HCT116 (cell line): ENCODE measurements around the gene AHSA1. TPM values are rescaled to one million over a fixed set of nuclear protein-coding genes. Genes with fewer than 3 reads are reported as not detected.
A peak's percentile ranks its signal among the peaks of the same experiment; 100 is the strongest.

ENCODE experiments used
- ATAC-seq: fragments of 200-7000 bp; cut with Tn5 transposase; 2 replicates; pipeline ENCODE4 v1.9.1; 2020; ENCODE audit warnings: mild to moderate bottlenecking, moderate library complexity
- BruUV-seq: library from RNA; stranded (reverse); fragments of 400-500 nt; replicated peaks from 2 replicates; lab custom pipeline; 2021; lab: Mats Ljungman, UMichigan
- CTCF ChIA-PET: fragments of 300-600 bp; sonication (Branson Sonifier 250); formaldehyde crosslinking; loops from one replicate; lab custom pipeline; 2021; ENCODE audit warnings: antibody characterized with exemption; lab: Charles Lee
- POLR2A ChIA-PET: fragments of 300-600, 350-600 bp; sonication (Branson Sonifier 250); formaldehyde crosslinking; loops from one replicate; lab custom pipeline; 2021; ENCODE audit warnings: antibody characterized with exemption; lab: Charles Lee
- RAD21 ChIA-PET, 2 experiments: fragments of 300-600 bp; sonication (Branson Sonifier 250); formaldehyde crosslinking; loops; one replicate each; lab custom pipeline; 2023; ENCODE audit warnings: low total read pairs in 2 of 2; ENCODE audit not compliant: uncharacterized antibody in 2 of 2, unreplicated experiment in 2 of 2, low non-redundant PET in 1 of 2; lab: Charles Lee
- DNase-seq: peaks from one replicate; pipeline ENCODE4 v3.0.0-alpha.2; 2010; ENCODE audit warnings: low read depth, low spot score
- H2AFZ ChIP-seq: fragments of 200-600 bp; shearing (Covaris generic), sonication (generic); 2 replicates; pipeline ENCODE4 v1.6.1; 2017; ENCODE audit warnings: low read depth, mixed run types, mixed read lengths, antibody characterized with exemption, low read length; ENCODE audit not compliant: poor library complexity, severe bottlenecking
- H3K27ac ChIP-seq: 2 replicates; pipeline ENCODE4 v1.5.1; 2012; ENCODE audit warnings: low read depth, low read length
- H3K27me3 ChIP-seq: fragments of 200-600 bp; sonication (generic); 2 replicates; pipeline ENCODE4 v1.6.1; 2016; ENCODE audit warnings: mixed run types, low read length, mixed read lengths; ENCODE audit not compliant: insufficient read depth
- H3K36me3 ChIP-seq, 2 experiments: fragments of 200-500 bp in 1 of 2; fragments of 200-600 bp in 1 of 2; sonication (Bioruptor generic) in 1 of 2; sonication (generic) in 1 of 2; 2 replicates each; pipeline versions ENCODE4 v1.5.1 to v1.6.1; 2014 to 2016; ENCODE audit warnings: low read length in 2 of 2, inconsistent platforms in 1 of 2, mixed read lengths in 1 of 2, mixed run types in 1 of 2; ENCODE audit not compliant: insufficient read depth in 2 of 2, control insufficient read depth in 1 of 2
- H3K4me1 ChIP-seq, 2 experiments: fragments of 200-600 bp in 1 of 2; sonication (generic) in 1 of 2; 2 replicates each; pipeline versions ENCODE4 v1.5.1 to v1.6.1; 2012 to 2017; ENCODE audit warnings: low read length in 2 of 2, inconsistent platforms in 1 of 2, mild to moderate bottlenecking in 1 of 2, mixed read lengths in 1 of 2, mixed run types in 1 of 2, moderate library complexity in 1 of 2; ENCODE audit not compliant: insufficient read depth in 2 of 2, control insufficient read depth in 1 of 2
- H3K4me2 ChIP-seq: fragments of 200-600 bp; sonication (generic); 2 replicates; pipeline ENCODE4 v1.6.1; 2017; ENCODE audit warnings: mixed run types, low read length, mixed read lengths
- H3K4me3 ChIP-seq, 2 experiments: fragments of 200-600 bp in 1 of 2; sonication (generic) in 1 of 2; replicated peaks in 1 of 2; 2 replicates each; pipeline ENCODE4 v1.5.1; 2011 to 2016; ENCODE audit warnings: low read length in 2 of 2, control low read depth in 1 of 2, low read depth in 1 of 2, mild to moderate bottlenecking in 1 of 2, mixed read lengths in 1 of 2, mixed run types in 1 of 2
- H3K79me2 ChIP-seq: fragments of 200-600 bp; sonication (generic); 2 replicates; pipeline ENCODE4 v1.6.1; 2017; ENCODE audit warnings: mild to moderate bottlenecking, mixed run types, low read length, moderate library complexity, mixed read lengths; ENCODE audit not compliant: insufficient read depth
- H3K9ac ChIP-seq: fragments of 200-600 bp; sonication (generic); 2 replicates; pipeline ENCODE4 v1.6.1; 2016; ENCODE audit warnings: low read length, mixed read lengths
- H3K9me2 ChIP-seq: fragments of 200-600 bp; sonication (generic), shearing (Covaris generic); 2 replicates; pipeline ENCODE4 v1.6.1; 2017; ENCODE audit warnings: mixed run types, mild to moderate bottlenecking, moderate library complexity; ENCODE audit not compliant: insufficient read depth
- H3K9me3 ChIP-seq, 2 experiments: fragments of 200-500 bp in 1 of 2; fragments of 200-600 bp in 1 of 2; sonication (Bioruptor generic) in 1 of 2; sonication (generic) in 1 of 2; 2 replicates each; pipeline ENCODE4 v1.6.1; 2014 to 2017; ENCODE audit warnings: low read length in 2 of 2, mixed read lengths in 2 of 2, inconsistent platforms in 1 of 2, low read depth in 1 of 2, mild to moderate bottlenecking in 1 of 2, mixed run types in 1 of 2, moderate library complexity in 1 of 2; ENCODE audit not compliant: control insufficient read depth in 1 of 2, insufficient read depth in 1 of 2
- H4K20me1 ChIP-seq: fragments of 200-600 bp; sonication (generic), shearing (Covaris generic); 2 replicates; pipeline ENCODE4 v1.6.1; 2017; ENCODE audit warnings: mixed run types, mild to moderate bottlenecking, moderate library complexity; ENCODE audit not compliant: insufficient read depth
- CBX3 ChIP-seq: IDR thresholded peaks from 2 replicates; pipeline ENCODE4 v1.6.1; 2012; ENCODE audit warnings: low read depth
- CTCF ChIP-seq, 3 experiments: fragments of 200-600 bp in 1 of 3; sonication (generic) in 1 of 3; IDR thresholded peaks in 2 of 3; conservative IDR thresholded peaks in 1 of 3; 2 replicates each; pipeline ENCODE4 v1.5.1; 2012 to 2017; ENCODE audit warnings: low read depth in 2 of 3, low read length in 2 of 3, antibody characterized with exemption in 1 of 3, borderline replicate concordance in 1 of 3, control low read depth in 1 of 3, mild to moderate bottlenecking in 1 of 3, mixed read lengths in 1 of 3, mixed run types in 1 of 3, moderate library complexity in 1 of 3; ENCODE audit not compliant: insufficient read depth in 1 of 3
- ELF1 ChIP-seq: IDR thresholded peaks from 2 replicates; pipeline ENCODE4 v1.6.1; 2012; ENCODE audit warnings: low read depth, borderline replicate concordance
- EZH2phosphoT487 ChIP-seq: fragments of 200-600 bp; IDR thresholded peaks from 2 replicates; pipeline ENCODE4 v1.6.1; 2018; ENCODE audit warnings: antibody characterized with exemption, borderline replicate concordance
- JUND ChIP-seq: IDR thresholded peaks from 2 replicates; pipeline ENCODE4 v1.6.1; 2012
- MAX ChIP-seq: IDR thresholded peaks from 2 replicates; pipeline ENCODE4 v1.6.1; 2012
- POLR2A ChIP-seq: IDR thresholded peaks from 2 replicates; pipeline ENCODE4 v1.7.0; 2011; ENCODE audit warnings: borderline replicate concordance; ENCODE audit not compliant: insufficient read depth, insufficient read length; ENCODE audit errors: extremely low read depth
- POLR2AphosphoS5 ChIP-seq: IDR thresholded peaks from 2 replicates; pipeline ENCODE4 v1.6.1; 2011; ENCODE audit warnings: mild to moderate bottlenecking, low read depth, low read length, moderate library complexity
- RAD21 ChIP-seq: IDR thresholded peaks from 2 replicates; pipeline ENCODE4 v1.6.1; 2012; ENCODE audit warnings: low read depth, mild to moderate bottlenecking
- SP1 ChIP-seq: IDR thresholded peaks from 2 replicates; pipeline ENCODE4 v1.6.1; 2012; ENCODE audit warnings: low read depth
- TCF7L2 ChIP-seq: IDR thresholded peaks from 2 replicates; pipeline ENCODE4 v1.7.0; 2011; ENCODE audit warnings: borderline replicate concordance, inconsistent platforms; ENCODE audit not compliant: insufficient read depth, insufficient read length; ENCODE audit errors: extremely low read depth
- YY1 ChIP-seq: IDR thresholded peaks from 2 replicates; pipeline ENCODE4 v1.6.1; 2011; ENCODE audit warnings: low read length, low read depth, moderate library complexity, mild to moderate bottlenecking; ENCODE audit not compliant: insufficient replicate concordance; ENCODE audit errors: extremely low read depth
- ZFX ChIP-seq: fragments of 450-650 bp; IDR thresholded peaks from 2 replicates; pipeline ENCODE4 v1.6.1; 2017
- ZNF274 ChIP-seq: fragments of 200-500 bp; sonication (Bioruptor generic); IDR thresholded peaks from 2 replicates; pipeline ENCODE4 v1.6.1; 2014; ENCODE audit warnings: mild to moderate bottlenecking, low read depth, low read length, inconsistent platforms
- intact Hi-C: fragments of 100-400 bp; cut with micrococcal nuclease; formaldehyde crosslinking; loops from 2 replicates; pipeline ENCODE4 v1.10.0; 2022
- total RNA-seq: library from RNA; stranded (reverse); gene quantifications from one replicate; pipeline ENCODE4 v1.2.1, GENCODE V29; 2021; ENCODE audit not compliant: unreplicated experiment

The AHSA1 gene
- total RNA-seq, 1 experiment from 2014 or later: 222 TPM

- Histone ChIP-seq H3K27me3 (no peaks in the 10 kb centered on the region), H3K9me3 (no peaks in the 10 kb centered on the region), H3K4me2 (peak overlapping the region; percentile 83), H3K27ac (peak overlapping the region; percentile 81), H3K9me2 (no peaks in the 10 kb centered on the region), H3K4me1 (peaks cover 6 to 15% of the 10 kb centered on the region in 2 experiments), H4K20me1 (peaks cover 12% of the 10 kb centered on the region; the same call in 1 of the 2 replicates), H3K9ac (peak overlapping the region; percentile 80), H2AFZ (no peak overlapping the region), H3K4me3 (peak overlapping the region; percentile 87 to 89), H3K79me2 (peaks cover 60% of the 10 kb centered on the region), H3K36me3 (peaks cover 26 to 34% of the 10 kb centered on the region in 2 experiments)
- intact Hi-C loops: loop anchor here (2.0 to 10.0 kb wide), 7 partner anchors 81 to 356 kb away; partner anchors contain the start of genes GSTZ1, POMT2, SAMD15 and TMED8
- no TSS peak for BruUV-seq
- CTCF ChIA-PET: interaction anchor here (0.6 to 2.3 kb wide), 9 partner anchors 11 to 307 kb away, joined by 3 to 13 read pairs (median 4); no protein-coding TSS in a partner anchor
- TF ChIP-seq ZFX (peak; percentile 92), ELF1 (no peak), MAX (peak; percentile 18)
- ATAC-seq (peak; percentile 14), DNase-seq (no peak)
- POLR2A ChIA-PET: interaction anchor here (1.1 kb wide), 1 partner anchor 137 kb away, joined by 3 read pairs; the partner anchor contains the start of genes GSTZ1 and POMT2
- RAD21 ChIA-PET: interaction anchor here in 1 of 2 experiments (1.5 kb wide), 1 partner anchor 359 kb away, joined by 4 read pairs; no protein-coding TSS in a partner anchor
Measured at GRCh38 chr14:77458249-77458950, 507 bp downstream of the AHSA1 start.

- ChIA-PET POLR2A (interaction anchor here (1.1 kb wide), 1 partner anchor 138 kb away, joined by 3 read pairs; the partner anchor contains the start of genes GSTZ1 and POMT2), RAD21 (interaction anchor here in 1 of 2 experiments (0.6 to 1.5 kb wide), 2 partner anchors 161 to 358 kb away, joined by 3 to 4 read pairs; no protein-coding TSS in a partner anchor), CTCF (interaction anchor here (0.6 to 2.3 kb wide), 11 partner anchors 10 to 1107 kb away, joined by 3 to 13 read pairs (median 3); no protein-coding TSS in a partner anchor)
- intact Hi-C loops: loop anchor here (1.0 to 10.0 kb wide), 8 partner anchors 82 to 356 kb away; partner anchors contain the start of genes GSTZ1, POMT2, SAMD15 and SPTLC2
- Histone ChIP-seq H4K20me1 (peaks cover 12% of the 10 kb centered on the region; the same call in 1 of the 2 replicates), H3K79me2 (peaks cover 63% of the 10 kb centered on the region), H3K4me3 (peak overlapping the region; percentile 87 to 89), H2AFZ (no peak overlapping the region), H3K9me2 (no peaks in the 10 kb centered on the region), H3K36me3 (peaks cover 32 to 40% of the 10 kb centered on the region in 2 experiments), H3K27me3 (no peaks in the 10 kb centered on the region), H3K4me2 (peak overlapping the region; percentile 83), H3K9me3 (no peaks in the 10 kb centered on the region), H3K27ac (peak overlapping the region; percentile 81), H3K4me1 (peaks cover 6 to 15% of the 10 kb centered on the region in 2 experiments), H3K9ac (peak overlapping the region; percentile 80)
- TF ChIP-seq SP1 (no peak), RAD21 (peak; percentile 66), JUND (no peak), ZNF274 (no peak), YY1 (no peak), CTCF (IDR thresholded peaks at IDR 0.05 in 2 of 3, conservative IDR thresholded peaks at IDR 0.05 in 1 of 3; ENCODE audit: borderline replicate concordance in 1 of 3, insufficient read depth in 1 of 3, low read depth in 2 of 3, low read length in 2 of 3) (peak; percentile 54 to 86 (median 74)), EZH2phosphoT487 (no peak), MAX (no peak), TCF7L2 (no peak), POLR2A (no peak), CBX3 (no peak), POLR2AphosphoS5 (no peak)
- DNase-seq: peak; percentile 65
- ATAC-seq: no peak
- TSS peak; percentile 44 for BruUV-seq
Measured at GRCh38 chr14:77459072-77459723, 1.3 kb downstream of the AHSA1 start.
